Measurements from ENCODE around the gene COPS7A.

Gene COPS7A

DNA sequence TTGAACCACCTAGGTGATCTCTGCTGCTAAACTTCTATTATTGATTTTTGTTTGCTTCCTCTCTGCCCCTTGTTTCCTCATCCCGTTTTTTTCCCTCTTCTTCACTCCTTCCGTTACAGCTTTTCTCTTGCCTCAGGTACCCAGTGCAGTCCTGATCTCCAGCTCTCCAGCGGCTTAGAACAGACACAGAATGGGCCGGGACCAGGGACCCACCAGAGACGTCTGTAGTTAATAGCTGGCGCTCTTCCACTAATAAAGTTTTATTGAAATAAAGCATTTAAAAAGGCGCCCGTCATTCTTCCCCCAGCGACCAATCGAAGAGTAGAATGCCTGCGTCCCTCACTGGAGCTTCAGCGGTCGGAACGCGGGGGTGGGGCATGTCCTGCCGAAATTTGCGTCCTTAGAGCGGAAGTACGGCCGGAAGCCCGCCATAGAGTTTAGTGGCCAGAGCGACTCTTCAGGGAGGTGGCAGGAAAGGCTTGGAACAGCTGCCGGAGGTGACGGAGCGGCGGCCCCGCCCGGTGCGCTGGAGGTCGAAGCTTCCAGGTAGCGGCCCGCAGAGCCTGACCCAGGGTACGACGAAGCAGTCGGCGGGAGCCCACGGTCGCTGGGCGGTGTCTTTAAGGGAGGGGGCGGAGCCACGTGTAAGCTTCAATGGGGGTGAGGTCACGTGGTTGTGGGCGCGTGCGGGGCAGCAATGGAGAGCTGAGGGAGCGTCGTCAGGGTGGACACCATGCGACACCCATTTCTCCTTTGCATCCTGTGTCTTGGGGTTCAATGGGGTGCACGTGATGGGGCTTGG, at the start of gene COPS7A:
TSS of gene COPS7A (plus strand) at position 440 of the 802 bp plus-strand sequence. CDS start 611 bp downstream, outside the sequence.
- DNase-seq: peak; percentile 98

- no peak for DNase-seq
Measured at GRCh38 chr12:6676962-6677361, 46.9 kb upstream of the COPS7A start.

DNA sequence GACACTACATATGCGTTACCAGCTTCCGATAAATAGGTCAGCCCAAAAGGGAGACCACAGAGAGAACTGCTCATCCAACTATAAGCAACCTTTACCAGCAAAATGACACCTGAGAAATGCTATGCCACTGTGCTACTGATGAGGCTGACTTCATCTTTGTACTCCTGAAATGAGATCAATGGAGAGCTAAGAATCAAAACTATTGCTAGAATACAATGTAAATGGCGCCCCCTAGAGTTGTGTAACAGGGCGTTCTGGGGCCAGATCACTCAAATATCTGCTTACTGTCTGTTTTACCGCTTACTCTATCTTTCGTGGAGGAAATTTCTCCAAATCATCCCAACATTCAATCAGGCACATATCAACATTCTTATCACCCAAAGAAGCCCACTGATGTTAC, 39.2 kb upstream of the COPS7A start:
- DNase-seq: peak; percentile 50 to 85

- no peak for DNase-seq
Measured at GRCh38 chr12:6685814-6686213, 38.0 kb upstream of the COPS7A start.

DNA sequence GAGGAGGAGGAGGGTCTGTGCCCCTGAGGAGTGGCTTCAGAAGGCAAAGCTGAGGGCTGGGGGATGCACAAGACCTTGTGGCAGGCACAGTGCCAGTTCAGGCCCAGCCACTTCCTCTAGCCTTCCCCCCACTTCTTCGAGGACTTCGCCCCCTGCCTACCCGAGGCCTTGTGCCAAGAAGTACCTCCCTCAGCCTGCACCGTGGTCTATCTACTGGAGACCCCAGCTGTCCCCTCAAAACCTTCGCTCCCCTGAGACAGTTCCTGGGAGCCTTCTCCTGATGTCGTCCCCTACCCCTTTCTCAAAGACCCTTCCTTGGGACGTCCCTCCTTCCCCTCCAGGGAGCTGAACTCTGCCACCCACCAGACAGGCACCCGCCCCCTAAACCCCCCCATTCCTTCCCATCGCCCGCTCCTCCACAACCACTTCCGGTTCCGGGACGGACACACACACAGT, 35.3 kb upstream of the COPS7A start:
- DNase-seq: no peak

DNA sequence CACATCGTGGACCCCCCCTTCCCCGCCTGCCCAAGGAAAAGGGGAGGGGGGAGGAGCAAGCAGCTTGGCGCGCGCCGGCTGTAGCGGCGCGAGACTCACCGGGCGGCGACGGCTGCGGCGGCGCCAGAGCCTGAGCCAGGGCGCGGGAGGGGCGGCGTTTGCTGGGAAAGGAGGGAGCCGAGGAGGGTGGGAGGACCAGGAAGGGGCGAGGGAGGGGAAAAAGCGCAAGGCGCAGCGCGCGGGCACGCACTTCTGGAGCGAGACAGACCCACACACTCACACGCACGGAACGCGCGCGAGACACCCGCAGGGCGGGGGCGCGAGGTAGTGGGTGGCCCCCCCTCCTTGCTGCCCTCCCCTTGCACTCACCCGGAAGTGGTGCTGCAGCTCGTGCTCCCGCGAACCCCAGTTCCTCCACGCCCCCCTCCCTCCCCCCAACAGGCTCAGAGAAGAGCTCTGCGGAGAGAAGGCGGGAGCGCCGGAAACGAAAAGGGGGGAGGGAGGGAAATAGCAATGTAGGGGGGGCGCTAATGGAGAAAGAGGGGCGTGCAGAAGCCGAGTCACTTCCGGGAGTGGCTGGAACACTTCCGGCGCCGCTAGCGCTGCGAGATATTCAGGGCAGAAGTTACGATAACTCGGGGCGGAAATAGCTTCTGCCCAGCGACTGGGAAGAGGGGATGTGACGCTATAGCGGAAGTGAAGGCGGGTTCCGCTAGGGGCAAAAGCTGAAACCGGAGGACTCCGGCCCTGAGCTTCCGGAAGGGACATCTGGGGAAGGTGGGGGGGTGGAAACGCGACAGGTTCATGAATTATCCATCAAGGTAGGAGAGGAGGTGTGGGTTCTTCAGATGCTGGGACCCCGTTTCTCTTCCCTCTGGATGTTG, 34.6 kb upstream of the COPS7A start, which contains the start of gene ZNF384:
TSS of gene ZNF384 (minus strand) at position 377 of the 884 bp plus-strand sequence. CDS start 9,855 bp downstream, outside the sequence.
- DNase-seq: peak; percentile 96 to 99

DNA sequence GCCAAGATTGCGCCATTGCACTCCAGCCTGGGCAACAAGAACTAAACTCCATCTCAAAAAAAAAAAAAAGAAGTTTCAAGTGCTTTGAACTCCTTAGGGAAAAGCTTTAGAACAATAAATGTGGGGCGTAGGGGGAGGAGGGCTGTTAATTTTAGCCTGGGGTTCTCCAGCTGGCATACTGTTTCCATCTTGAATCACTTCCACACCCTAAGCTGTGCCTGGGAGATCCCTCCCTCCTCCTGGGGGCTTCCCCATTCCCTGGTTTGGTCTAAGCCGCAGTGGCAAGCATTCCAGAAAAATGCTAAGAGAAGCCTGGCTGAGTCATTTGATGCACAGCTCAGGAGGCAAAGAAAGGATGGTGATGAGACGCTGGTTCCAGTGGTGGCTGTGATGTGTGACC, 32.4 kb upstream of the COPS7A start:
- no peak for DNase-seq

GRCh38 chr12:6692888-6693287, 31.0 kb upstream of the COPS7A start:
- DNase-seq: no peak

- DNase-seq: no peak
Measured at GRCh38 chr12:6693832-6694355, 30.0 kb upstream of the COPS7A start.

DNA sequence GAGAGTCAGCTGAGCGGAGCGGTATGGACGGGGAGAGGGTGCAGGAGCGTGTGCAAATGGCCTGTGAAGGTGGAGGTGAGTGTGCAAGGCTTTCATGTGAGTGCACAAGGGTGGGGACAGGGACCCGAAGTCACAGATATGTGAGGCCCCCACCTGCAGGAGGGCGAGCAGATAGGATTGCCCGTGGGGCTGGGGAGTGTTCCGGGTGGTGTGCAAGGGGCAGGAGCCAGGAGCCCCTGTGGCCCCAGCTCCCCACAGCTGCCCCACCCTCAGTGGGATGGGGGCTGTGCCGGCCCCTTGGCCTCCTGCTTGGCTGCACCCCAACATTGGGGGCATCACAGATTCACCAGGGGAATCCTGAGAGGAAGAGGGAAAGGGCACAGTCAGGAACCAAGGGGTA, 29.1 kb upstream of the COPS7A start:
- DNase-seq: no peak

- no peak for DNase-seq
Measured at GRCh38 chr12:6695313-6696045, 28.4 kb upstream of the COPS7A start.

DNA sequence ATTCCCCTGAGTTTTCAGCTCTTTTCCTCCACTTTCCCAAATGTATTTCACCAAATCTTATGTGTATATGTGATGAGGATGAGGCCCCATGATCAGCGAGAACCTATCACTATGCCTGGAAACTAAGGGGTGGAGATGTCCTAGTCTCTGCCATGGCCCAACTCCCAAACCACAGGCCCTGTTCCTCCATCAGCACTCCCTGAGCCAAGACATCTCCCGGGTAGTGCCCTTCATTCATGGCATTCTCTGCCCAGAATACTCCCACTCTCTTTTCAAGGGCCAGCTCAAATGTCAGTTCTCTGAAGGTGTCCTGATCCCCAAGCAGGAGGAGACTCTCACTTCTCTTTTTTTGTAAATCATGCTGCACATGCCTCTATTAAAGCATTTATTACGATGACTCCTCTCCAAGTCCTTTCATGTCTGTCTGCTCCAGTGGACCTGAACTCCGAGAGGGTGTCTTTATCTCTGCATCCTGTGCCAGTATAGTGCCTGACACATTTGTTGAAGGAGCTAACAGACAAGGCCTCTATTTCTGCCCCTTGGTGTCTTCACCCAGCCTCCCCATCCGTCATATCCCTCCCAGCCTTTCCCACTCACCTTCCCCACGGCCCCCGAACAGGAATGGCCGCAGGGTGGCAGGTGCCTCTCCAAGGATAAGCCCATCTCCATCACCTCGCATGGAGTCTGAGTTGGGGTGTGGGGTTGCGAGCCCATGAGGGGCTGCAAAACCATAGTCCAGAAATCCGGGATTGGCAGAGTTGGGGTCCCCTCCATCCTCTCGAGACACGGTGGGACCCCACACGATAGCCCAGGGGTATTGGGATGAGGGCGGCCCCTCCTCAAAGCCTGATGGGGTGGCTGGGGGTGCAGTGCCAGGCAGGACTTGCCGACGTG, 26.9 kb upstream of the COPS7A start:
- no peak for DNase-seq

DNA sequence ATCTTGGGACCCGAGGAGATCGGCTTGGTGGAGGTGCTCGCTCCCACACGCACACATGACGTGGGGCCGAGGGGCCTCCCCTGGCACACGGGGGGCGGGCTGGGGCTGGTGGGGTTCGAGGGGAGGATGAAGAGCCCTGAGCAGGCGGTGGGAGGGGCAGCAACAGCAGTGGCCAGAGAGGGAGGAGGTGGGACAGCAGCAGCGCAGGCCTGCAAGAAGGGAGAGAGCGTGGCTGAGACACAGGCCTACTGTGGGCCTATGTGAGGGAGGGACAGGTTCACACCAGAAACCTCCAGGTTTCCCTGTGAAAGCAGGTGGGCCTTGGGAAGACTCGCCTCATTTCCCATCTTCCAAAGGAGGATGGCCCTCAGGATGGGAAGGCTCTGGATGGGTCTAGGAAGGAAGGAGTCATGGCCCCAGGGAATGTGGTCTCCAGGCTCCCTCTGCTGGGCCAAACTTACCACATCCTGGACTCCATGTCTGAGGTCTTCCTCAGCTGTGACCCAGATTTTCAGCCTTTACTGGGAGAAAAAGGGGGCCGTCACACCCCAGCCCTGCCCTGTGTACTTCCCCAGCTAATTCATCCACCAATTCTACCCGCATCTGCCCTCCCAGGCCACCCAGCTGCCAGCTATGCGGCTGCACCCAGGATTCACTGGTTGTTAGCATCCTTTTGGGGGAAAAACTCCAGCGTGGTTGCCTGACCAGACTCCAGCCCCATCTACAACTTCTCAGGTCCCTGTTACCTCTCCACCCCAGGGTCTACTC, 26.1 kb upstream of the COPS7A start:
- DNase-seq: peak in 1 of 2 donors; percentile 54

GRCh38 chr12:6698352-6699046, 25.3 kb upstream of the COPS7A start:
- no peak for DNase-seq

DNA sequence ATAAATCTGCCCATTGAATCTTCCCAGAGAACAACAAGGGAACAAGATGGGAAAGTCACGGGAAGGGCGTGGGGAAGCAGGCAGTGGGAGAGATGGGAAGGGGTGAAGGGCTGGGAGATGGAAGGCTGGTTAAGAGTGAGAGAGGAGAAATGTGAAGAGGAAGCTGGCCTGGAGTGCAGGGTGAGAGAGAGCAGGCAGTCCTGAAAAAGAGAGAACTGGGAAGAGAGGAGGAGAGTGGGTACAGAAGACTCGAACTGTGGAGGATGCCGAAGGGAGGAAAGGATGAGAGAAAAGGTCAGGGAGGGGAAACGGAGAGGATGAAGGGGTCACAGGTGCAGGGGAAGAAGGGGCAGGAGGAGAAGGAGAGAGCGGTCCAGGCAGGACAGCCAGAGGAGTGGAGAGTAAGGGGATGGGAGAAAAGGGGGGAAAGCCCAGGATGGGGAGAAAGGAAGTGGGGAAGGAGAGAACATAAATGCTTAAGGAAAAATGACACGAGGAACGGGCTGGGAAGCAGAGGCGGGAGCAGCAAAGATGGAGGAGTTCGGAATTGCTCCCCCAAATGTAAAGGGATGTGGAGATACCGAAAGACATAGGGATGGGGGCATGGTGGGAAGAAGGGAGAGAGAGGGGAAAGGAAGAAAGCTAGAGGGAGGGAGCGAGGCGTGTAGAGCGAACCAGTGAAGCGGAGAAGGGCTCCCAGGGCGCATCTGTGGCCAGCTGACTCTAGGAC, 24.4 kb upstream of the COPS7A start:
- no peak for DNase-seq

DNA sequence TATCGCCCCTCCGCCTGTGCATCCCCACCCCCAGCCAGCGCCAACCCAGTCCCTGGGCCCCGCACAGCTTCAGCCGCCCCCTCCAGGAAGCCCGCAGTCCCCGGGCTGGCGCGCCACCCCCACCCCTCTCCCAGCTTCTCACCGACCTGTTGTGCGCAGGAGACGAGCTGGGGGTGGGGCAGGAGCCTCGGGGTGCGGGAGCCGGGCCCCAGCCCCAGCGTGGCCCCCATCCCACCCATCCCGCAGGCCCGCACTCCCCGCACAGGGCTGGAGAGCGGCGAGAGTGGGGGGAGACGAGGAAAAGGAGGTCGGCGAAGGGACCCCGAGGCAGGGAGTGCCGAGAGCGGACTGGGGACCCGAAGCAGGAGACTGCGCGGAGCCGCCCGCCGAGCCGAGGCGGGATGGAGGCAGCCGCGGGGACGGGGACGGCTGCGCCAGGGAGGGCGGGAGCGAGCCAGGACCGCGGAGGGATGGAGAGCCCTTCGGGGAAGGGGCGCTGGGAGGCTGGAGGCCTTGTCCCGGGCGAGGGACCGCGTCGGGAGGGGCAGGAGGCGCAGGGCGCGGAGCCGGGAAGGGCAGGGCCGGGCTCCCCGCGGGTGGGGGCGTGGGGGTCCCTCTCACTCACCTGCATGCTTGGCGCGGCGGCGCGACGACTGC, 23.7 kb upstream of the COPS7A start:
- no peak for DNase-seq

DNA sequence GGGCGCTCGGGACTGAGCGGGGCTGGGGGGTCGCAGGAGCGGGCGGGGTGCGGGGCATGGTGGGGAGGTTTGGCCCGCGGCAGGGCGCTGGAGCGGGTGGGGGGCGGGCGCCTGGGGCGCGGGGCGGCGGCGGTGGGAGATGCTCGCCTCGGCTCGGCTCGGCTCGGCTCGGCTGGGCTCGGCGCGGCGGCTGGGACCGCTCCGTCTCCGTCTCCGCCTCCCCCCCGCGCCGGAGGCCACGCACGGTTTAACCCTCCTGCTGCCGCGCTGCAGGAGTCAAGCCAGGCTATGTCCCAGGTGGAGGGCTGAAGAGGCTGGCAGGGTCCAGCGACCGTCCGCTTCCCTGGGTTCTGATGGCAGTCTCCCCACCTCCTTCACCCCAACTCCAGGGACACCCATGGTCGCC, 23.2 kb upstream of the COPS7A start, which contains the start of gene PIANP:
TSS of gene PIANP (minus strand) at position 170 of the 406 bp plus-strand sequence. CDS start 2,754 bp downstream, outside the sequence.
- no peak for DNase-seq

- no peak for DNase-seq
Measured at GRCh38 chr12:6701078-6701768, 22.6 kb upstream of the COPS7A start.

Data from inflammatory macrophage treated with lipopolysaccharide for 1 hour (primary cell).